ENCODE results near the gene POLN.

Gene POLN

GRCh38 chr4:2262145-2262943, 20.4 kb upstream of the POLN start:
- DNase-seq (ENCODE audit: low spot score), result peak; percentile 100

- DNase-seq (ENCODE audit: low spot score), result no peak
Measured at GRCh38 chr4:2261853-2262144, 19.9 kb upstream of the POLN start, which contains the start of gene MXD4. Gene MXD4 (minus strand): TSS chr4:2262109. CDS start chr4:2261980, 129 bp downstream.

GRCh38 chr4:2261110-2261852, 19.4 kb upstream of the POLN start:
- peak; percentile 61 for DNase-seq (ENCODE audit: low spot score)

GRCh38 chr4:2260344-2261109, 18.6 kb upstream of the POLN start:
- peak; percentile 11 for DNase-seq (ENCODE audit: low spot score)

- DNase-seq (ENCODE audit: low spot score), result no peak
Measured at GRCh38 chr4:2259541-2260343, 17.8 kb upstream of the POLN start.

- no peak for DNase-seq (ENCODE audit: low spot score)
Measured at GRCh38 chr4:2259036-2259540, 17.2 kb upstream of the POLN start.

GRCh38 chr4:2258091-2259035, 16.4 kb upstream of the POLN start:
- no peak for DNase-seq (ENCODE audit: low spot score)

GRCh38 chr4:2257361-2258081, 15.6 kb upstream of the POLN start:
- no peak for DNase-seq (ENCODE audit: low spot score)

GRCh38 chr4:2256781-2257191, 14.9 kb upstream of the POLN start:
- no peak for DNase-seq (ENCODE audit: low spot score)

GRCh38 chr4:2256156-2256731, 14.3 kb upstream of the POLN start:
- DNase-seq (ENCODE audit: low spot score), result no peak

- DNase-seq (ENCODE audit: low spot score), result no peak
Measured at GRCh38 chr4:2255501-2256155, 13.7 kb upstream of the POLN start.

- no peak for DNase-seq (ENCODE audit: low spot score)
Measured at GRCh38 chr4:2254665-2255500, 13.0 kb upstream of the POLN start.

GRCh38 chr4:2253160-2254084, 11.5 kb upstream of the POLN start:
- no peak for DNase-seq (ENCODE audit: low spot score)

- no peak for DNase-seq (ENCODE audit: low spot score)
Measured at GRCh38 chr4:2252530-2253091, 10.7 kb upstream of the POLN start.

- DNase-seq (ENCODE audit: low spot score), result no peak
Measured at GRCh38 chr4:2251795-2252529, 10.0 kb upstream of the POLN start.
